ENCODE data around the gene GCLC.

DNA sequence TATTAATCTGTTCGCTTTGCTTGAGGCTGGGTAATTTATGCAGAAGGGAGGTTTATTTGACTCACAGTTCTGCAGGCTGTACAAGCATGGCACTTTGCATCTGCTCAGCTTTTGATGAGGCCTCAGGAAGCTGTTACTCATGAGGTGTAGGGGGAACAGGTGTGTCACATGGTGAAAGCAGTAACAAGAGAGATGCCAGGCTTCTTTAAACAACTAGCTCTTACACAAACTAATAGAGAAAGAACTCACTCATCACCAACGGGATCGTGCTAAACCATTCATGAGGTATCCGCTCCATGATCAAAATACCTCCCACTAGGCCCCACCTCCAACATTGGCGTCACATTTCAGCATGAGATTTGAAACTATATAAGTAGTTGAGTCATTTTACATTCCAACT, 34.4 kb upstream of the GCLC start:
- TF ChIP-seq POLR2AphosphoS5 (IDR thresholded peaks at IDR 0.05), result no peak
- TF ChIP-seq, protein P1, sequence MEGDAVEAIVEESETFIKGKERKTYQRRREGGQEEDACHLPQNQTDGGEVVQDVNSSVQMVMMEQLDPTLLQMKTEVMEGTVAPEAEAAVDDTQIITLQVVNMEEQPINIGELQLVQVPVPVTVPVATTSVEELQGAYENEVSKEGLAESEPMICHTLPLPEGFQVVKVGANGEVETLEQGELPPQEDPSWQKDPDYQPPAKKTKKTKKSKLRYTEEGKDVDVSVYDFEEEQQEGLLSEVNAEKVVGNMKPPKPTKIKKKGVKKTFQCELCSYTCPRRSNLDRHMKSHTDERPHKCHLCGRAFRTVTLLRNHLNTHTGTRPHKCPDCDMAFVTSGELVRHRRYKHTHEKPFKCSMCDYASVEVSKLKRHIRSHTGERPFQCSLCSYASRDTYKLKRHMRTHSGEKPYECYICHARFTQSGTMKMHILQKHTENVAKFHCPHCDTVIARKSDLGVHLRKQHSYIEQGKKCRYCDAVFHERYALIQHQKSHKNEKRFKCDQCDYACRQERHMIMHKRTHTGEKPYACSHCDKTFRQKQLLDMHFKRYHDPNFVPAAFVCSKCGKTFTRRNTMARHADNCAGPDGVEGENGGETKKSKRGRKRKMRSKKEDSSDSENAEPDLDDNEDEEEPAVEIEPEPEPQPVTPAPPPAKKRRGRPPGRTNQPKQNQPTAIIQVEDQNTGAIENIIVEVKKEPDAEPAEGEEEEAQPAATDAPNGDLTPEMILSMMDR (IDR thresholded peaks at IDR 0.05), result no peak
